HAP-1 (cell line): ENCODE data around the gene RASL12.

Experiments
- DNase-seq, 2 experiments: peaks; one replicate each; pipeline ENCODE4 v3.0.0-alpha.2; 2016 to 2020; ENCODE audit warnings: low spot score in 2 of 2
- H3K27me3 ChIP-seq: fragments of 250-450 bp; sonication (Bioruptor Pico); 2 replicates; pipeline ENCODE4 v1.5.1; 2020; ENCODE audit warnings: low read depth, mild to moderate bottlenecking, moderate library complexity
- H3K36me3 ChIP-seq: fragments of 250-450 bp; sonication (Bioruptor Pico); replicated peaks from 2 replicates; pipeline ENCODE4 v1.5.1; 2020; ENCODE audit warnings: mild to moderate bottlenecking
- H3K4me1 ChIP-seq: fragments of 250-450 bp; sonication (Bioruptor Pico); 2 replicates; pipeline ENCODE4 v1.5.1; 2020; ENCODE audit warnings: mild to moderate bottlenecking
- H3K4me3 ChIP-seq: fragments of 250-450 bp; sonication (Bioruptor Pico); 2 replicates; pipeline ENCODE4 v1.5.1; 2020; ENCODE audit warnings: mild to moderate bottlenecking, moderate library complexity
- H3K9me3 ChIP-seq: fragments of 250-450 bp; sonication (Bioruptor Pico); 2 replicates; pipeline ENCODE4 v1.5.1; 2020; ENCODE audit warnings: mild to moderate bottlenecking, moderate library complexity
- in situ Hi-C: fragments of 300-500 bp; cut with MboI; formaldehyde crosslinking; loops from 3 replicates; pipeline ENCODE4 v1.14.3; 2020; ENCODE audit warnings: low sequenced_read_pairs, inconsistent platforms, mixed read lengths

The RASL12 gene

GRCh38 chr15:65060641-65061397 lies 7.0 kb downstream of the RASL12 start:
- Histone ChIP-seq H3K9me3 (no peaks in the 10 kb centered on the region), H3K4me1 (peaks cover 2% of the 10 kb centered on the region), H3K36me3 (no peaks in the 10 kb centered on the region), H3K27me3 (no peaks in the 10 kb centered on the region), H3K4me3 (no peak overlapping the region)
- DNase-seq, result no peak
- in situ Hi-C loops, result no loop called here

GRCh38 chr15:65059931-65060596 lies 7.7 kb downstream of the RASL12 start:
- DNase-seq, result no peak
- Histone ChIP-seq H3K4me3 (no peak overlapping the region), H3K9me3 (no peaks in the 10 kb centered on the region), H3K36me3 (no peaks in the 10 kb centered on the region), H3K4me1 (no peaks in the 10 kb centered on the region), H3K27me3 (no peaks in the 10 kb centered on the region)
- in situ Hi-C loops, result no loop called here

GRCh38 chr15:65059369-65059750 lies 8.4 kb downstream of the RASL12 start:
- in situ Hi-C loops, result no loop called here
- no peak for DNase-seq
- no peaks in the 10 kb centered on the region for H3K36me3 ChIP-seq
- no peak overlapping the region for H3K4me3 ChIP-seq
- no peaks in the 10 kb centered on the region for H3K27me3 ChIP-seq
- no peaks in the 10 kb centered on the region for H3K4me1 ChIP-seq
- no peaks in the 10 kb centered on the region for H3K9me3 ChIP-seq

GRCh38 chr15:65058394-65059368 lies 9.1 kb downstream of the RASL12 start:
- no peaks in the 10 kb centered on the region for H3K4me1 ChIP-seq
- no peak for DNase-seq
- H3K4me3 ChIP-seq, result no peak overlapping the region
- in situ Hi-C loops, result no loop called here
- no peaks in the 10 kb centered on the region for H3K27me3 ChIP-seq
- no peaks in the 10 kb centered on the region for H3K36me3 ChIP-seq
- no peaks in the 10 kb centered on the region for H3K9me3 ChIP-seq

GRCh38 chr15:65057549-65057940 lies 10.2 kb downstream of the RASL12 start:
- in situ Hi-C loops, result no loop called here
- Histone ChIP-seq H3K27me3 (no peaks in the 10 kb centered on the region), H3K4me3 (no peak overlapping the region), H3K9me3 (no peaks in the 10 kb centered on the region), H3K4me1 (no peaks in the 10 kb centered on the region), H3K36me3 (no peaks in the 10 kb centered on the region)
- DNase-seq, result no peak

GRCh38 chr15:65056868-65057548 lies 10.8 kb downstream of the RASL12 start:
- in situ Hi-C loops, result no loop called here
- Histone ChIP-seq H3K9me3 (no peaks in the 10 kb centered on the region), H3K4me1 (no peaks in the 10 kb centered on the region), H3K36me3 (no peaks in the 10 kb centered on the region), H3K27me3 (no peaks in the 10 kb centered on the region), H3K4me3 (no peak overlapping the region)
- no peak for DNase-seq

- H3K27me3 ChIP-seq, result no peaks in the 10 kb centered on the region
- H3K9me3 ChIP-seq, result no peaks in the 10 kb centered on the region
- H3K4me1 ChIP-seq, result no peaks in the 10 kb centered on the region
- in situ Hi-C loops, result no loop called here
- DNase-seq, result no peak
- H3K36me3 ChIP-seq, result no peaks in the 10 kb centered on the region
- no peak overlapping the region for H3K4me3 ChIP-seq
Observed at GRCh38 chr15:65056106-65056505, 11.7 kb downstream of the RASL12 start.

- Histone ChIP-seq H3K36me3 (no peaks in the 10 kb centered on the region), H3K27me3 (no peaks in the 10 kb centered on the region), H3K4me3 (no peak overlapping the region), H3K9me3 (no peaks in the 10 kb centered on the region), H3K4me1 (peaks cover 2% of the 10 kb centered on the region)
- in situ Hi-C loops, result no loop called here
- no peak for DNase-seq
Observed at GRCh38 chr15:65055201-65055870, 12.5 kb downstream of the RASL12 start.

GRCh38 chr15:65054333-65055200 lies 13.2 kb downstream of the RASL12 start:
- DNase-seq, result peak; percentile 82 to 93
- no peaks in the 10 kb centered on the region for H3K9me3 ChIP-seq
- in situ Hi-C loops, result no loop called here
- H3K27me3 ChIP-seq, result no peaks in the 10 kb centered on the region
- no peaks in the 10 kb centered on the region for H3K36me3 ChIP-seq
- no peak overlapping the region for H3K4me3 ChIP-seq
- peaks cover 10% of the 10 kb centered on the region for H3K4me1 ChIP-seq

- DNase-seq, result no peak
- Histone ChIP-seq H3K4me1 (peaks cover 22% of the 10 kb centered on the region), H3K4me3 (no peak overlapping the region), H3K27me3 (no peaks in the 10 kb centered on the region), H3K9me3 (no peaks in the 10 kb centered on the region), H3K36me3 (no peaks in the 10 kb centered on the region)
- in situ Hi-C loops, result no loop called here
Observed at GRCh38 chr15:65052956-65053355, 14.8 kb downstream of the RASL12 start.

GRCh38 chr15:65051266-65051665 lies 16.5 kb downstream of the RASL12 start:
- DNase-seq, result no peak
- no peaks in the 10 kb centered on the region for H3K9me3 ChIP-seq
- in situ Hi-C loops, result no loop called here
- H3K4me3 ChIP-seq, result no peak overlapping the region
- no peaks in the 10 kb centered on the region for H3K36me3 ChIP-seq
- peaks cover 28% of the 10 kb centered on the region for H3K4me1 ChIP-seq
- H3K27me3 ChIP-seq, result no peaks in the 10 kb centered on the region

- no peak for DNase-seq
- Histone ChIP-seq H3K36me3 (no peaks in the 10 kb centered on the region), H3K4me1 (peaks cover 28% of the 10 kb centered on the region), H3K9me3 (no peaks in the 10 kb centered on the region), H3K4me3 (no peak overlapping the region), H3K27me3 (no peaks in the 10 kb centered on the region)
- in situ Hi-C loops, result no loop called here
Observed at GRCh38 chr15:65050270-65050669, 17.5 kb downstream of the RASL12 start.
